GM18909 (cell line): ENCODE results near the gene SLC28A2.
"Not testable (repeated sequence)": the region's sequence is repeated elsewhere in the genome, so short reads cannot be mapped to it uniquely, and the experiment has no call there.

ENCODE experiments used
- ATAC-seq: cut with Tn5 transposase; IDR thresholded peaks from one replicate; pipeline ENCODE4 v1.9.1; 2021; ENCODE audit warnings: mild to moderate bottlenecking; ENCODE audit not compliant: unreplicated experiment, poor library complexity

SLC28A2 gene

GRCh38 chr15:45254824-45255223 is 2.8 kb downstream of the SLC28A2 start:
- not testable (repeated sequence) for ATAC-seq

GRCh38 chr15:45259796-45260195 is 7.8 kb downstream of the SLC28A2 start:
- no peak for ATAC-seq

GRCh38 chr15:45262906-45263461 is 10.9 kb downstream of the SLC28A2 start:
- no peak for ATAC-seq

- ATAC-seq = no peak
Measured at GRCh38 chr15:45263854-45264253, 11.8 kb downstream of the SLC28A2 start.

- ATAC-seq = no peak
Measured at GRCh38 chr15:45265506-45265905, 13.5 kb downstream of the SLC28A2 start.

DNA sequence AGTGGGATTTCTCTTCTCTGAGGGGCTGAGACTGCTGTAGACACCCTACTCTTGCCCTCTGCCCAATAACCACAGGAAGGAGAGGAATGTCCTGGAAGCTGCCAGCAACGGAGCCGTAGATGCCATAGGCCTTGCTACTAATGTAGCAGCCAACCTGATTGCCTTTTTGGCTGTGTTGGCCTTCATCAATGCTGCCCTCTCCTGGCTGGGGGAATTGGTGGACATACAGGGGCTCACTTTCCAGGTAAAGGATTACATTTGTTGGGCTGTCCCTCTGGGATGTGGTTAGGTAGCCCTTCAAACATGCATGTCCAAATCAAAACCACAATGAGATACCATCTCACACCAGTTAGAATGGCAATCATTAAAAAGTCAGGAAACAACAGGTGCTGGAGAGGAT is 16.1 kb downstream of the SLC28A2 start:
- no peak for ATAC-seq

DNA sequence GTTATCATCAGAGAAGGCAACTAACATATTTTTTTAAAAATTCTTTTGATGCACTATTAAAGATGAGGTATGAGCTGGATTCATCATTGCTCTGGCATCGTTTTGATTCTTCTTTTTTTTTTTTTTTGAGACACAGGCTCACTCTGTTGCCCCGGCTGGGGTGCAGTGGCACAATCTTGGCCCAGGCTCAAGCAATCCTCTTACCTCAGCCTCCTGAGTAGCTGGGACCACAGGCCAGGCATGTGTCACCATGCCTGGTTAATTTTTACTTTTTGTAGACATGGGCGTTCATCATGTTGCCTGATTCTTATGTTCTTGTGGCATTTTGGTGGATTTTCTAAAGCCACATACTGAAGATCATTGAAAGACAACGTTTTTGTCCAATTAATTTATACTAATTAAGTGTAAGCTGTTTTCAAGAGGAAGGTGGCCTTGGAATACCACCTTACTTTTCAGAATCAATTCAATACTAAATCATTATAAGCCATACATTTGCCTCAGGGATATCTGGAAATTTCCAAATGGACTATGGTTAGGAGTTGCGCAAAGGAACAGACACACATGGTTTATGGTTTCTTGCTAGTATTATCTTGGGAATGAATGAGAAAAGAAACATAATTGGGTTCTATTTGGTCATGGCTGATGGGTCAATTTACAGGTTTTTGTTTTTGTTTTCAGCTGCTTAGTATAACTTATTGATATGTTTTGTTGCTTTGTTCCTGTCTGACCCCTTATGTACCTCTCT is 22.8 kb downstream of the SLC28A2 start:
- ATAC-seq = no peak

DNA sequence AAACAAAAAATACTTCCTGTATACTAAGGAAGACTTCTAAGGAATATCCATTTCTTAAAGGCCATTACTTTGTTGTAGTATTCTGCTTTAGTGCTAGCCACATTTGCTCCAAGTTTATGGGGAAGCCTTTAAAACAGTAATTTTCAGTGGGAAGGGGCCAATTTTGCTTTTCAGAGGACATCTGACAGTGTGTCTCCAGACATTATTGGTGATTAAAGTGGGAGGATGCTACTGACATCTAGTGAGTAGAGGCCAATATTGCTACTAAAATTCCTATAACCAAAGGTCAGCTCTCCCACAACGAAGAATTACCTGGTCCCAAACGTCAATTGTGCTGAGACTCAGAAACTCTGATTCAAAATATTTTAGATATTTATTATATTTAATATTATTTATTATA is 24.8 kb downstream of the SLC28A2 start:
- ATAC-seq = no peak

DNA sequence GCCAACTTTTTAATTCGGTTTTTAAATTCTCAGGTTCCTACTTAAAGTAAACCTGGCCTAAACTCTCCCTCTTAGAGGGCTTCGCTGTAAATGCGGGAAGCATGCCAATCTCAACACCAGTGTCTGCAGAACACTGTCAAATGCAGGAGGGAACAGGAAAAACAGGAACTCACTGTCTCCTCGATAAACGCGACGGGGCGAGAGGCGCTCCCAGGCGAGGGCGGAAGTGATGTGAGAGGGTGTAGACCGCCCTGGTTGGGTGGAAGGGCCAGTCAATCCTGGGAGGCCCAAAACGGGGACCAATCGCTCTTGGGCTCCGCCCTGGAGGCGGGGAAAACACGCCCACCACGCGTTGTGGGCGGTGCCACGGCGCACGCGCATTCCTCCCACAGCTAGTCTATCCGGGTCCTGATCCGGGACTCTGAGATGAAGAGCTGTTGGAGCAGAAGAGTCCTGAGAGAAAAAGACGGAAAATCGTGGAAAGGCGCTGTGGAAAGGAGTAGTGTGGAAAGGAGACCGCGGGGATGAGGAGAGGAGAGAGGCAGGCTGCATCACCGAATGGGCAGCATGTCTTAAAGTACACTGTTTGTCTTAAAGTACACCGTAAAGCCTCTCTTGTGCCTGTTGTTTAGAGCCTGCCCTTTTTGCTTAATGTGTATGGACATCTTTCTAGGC is 27.1 kb downstream of the SLC28A2 start:
- ATAC-seq = peak; percentile 100

DNA sequence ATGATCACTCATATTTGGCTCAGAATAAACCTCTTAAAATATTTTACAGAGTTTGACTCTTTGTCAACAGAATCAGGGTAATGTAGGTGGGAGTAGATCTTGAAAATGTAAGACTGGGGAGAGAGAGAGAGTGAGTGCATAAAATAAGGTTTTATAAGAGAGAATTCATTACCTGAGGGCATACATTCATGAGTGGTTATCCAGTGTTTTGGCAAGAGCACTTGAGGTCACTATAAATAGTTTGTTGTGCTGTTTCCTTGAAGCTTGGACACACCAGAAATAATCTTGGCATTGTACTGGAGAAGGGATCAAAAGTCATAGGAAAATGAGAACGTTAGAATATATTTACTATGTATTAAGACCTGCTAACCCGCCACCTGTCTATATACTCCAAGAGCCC is 33.4 kb downstream of the SLC28A2 start:
- ATAC-seq = no peak

DNA sequence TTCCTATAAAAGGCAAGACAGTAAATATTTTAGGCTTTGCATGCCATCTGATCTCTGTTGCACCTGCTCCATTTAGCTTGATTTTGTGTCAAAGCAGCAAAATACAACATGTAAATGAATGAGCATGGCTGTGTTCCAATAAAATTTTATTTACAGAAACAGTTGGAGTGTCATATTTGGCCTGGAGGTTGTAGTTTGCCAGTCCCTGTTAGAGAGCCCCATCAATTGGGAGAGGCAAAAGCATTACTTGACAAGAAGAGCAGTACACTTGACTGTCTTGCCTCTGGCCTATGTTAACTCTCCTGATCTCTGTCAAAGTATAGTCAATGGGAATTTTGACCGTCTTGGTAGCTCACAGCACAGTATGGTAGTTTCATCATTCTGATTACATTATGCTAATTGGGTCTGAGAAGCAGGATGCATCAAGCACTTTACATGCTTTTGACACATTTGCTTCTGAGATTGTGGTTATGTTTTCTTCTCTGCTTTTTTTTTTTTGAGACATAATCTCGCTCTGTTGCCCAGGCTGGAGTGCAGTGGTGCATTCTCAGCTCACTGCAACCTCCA is 35.4 kb downstream of the SLC28A2 start:
- no peak for ATAC-seq

DNA sequence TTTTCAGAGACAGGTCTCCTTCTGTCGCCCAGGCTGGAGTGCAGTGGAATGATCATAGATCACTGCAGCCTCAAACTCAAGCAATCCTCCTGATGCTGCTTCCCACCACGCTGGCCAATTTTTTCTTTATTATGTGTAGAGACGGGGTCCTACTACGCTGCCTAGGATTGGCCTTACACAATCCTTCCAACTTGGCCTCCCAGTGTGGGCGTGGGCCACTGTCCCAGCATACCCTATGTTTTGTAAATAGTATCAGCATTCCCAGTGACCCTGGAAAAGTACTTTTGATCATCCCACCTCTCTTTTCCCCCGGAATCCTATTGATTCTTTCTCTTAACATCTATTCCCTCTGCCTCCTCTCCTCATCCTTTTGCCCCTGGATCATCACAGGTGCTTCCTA is 36.9 kb downstream of the SLC28A2 start:
- ATAC-seq = no peak

GRCh38 chr15:45291822-45292582 is 40.0 kb downstream of the SLC28A2 start:
- no peak for ATAC-seq

DNA sequence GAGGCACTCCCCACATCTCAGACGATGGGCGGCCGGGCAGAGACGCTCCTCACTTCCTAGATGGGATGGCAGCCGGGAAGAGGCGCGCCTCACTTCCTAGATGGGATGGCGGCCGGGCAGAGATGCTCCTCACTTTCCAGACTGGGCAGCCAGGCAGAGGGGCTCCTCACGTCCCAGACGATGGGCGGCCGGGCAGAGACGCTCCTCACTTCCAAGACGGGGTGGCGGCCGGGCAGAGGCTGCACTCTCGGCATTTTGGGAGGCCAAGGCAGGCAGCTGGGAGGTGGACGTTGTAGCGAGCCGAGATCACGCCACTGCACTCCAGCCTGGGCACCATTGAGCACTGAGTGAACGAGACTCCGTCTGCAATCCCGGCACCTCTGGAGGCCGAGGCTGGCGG is 41.3 kb downstream of the SLC28A2 start:
- not testable (repeated sequence) for ATAC-seq

GRCh38 chr15:45298964-45299378 is 46.9 kb downstream of the SLC28A2 start:
- not testable (repeated sequence) for ATAC-seq

- no peak for ATAC-seq
Measured at GRCh38 chr15:45304711-45305110, 52.7 kb downstream of the SLC28A2 start.

GRCh38 chr15:45306105-45306504 is 54.1 kb downstream of the SLC28A2 start:
- ATAC-seq = no peak

DNA sequence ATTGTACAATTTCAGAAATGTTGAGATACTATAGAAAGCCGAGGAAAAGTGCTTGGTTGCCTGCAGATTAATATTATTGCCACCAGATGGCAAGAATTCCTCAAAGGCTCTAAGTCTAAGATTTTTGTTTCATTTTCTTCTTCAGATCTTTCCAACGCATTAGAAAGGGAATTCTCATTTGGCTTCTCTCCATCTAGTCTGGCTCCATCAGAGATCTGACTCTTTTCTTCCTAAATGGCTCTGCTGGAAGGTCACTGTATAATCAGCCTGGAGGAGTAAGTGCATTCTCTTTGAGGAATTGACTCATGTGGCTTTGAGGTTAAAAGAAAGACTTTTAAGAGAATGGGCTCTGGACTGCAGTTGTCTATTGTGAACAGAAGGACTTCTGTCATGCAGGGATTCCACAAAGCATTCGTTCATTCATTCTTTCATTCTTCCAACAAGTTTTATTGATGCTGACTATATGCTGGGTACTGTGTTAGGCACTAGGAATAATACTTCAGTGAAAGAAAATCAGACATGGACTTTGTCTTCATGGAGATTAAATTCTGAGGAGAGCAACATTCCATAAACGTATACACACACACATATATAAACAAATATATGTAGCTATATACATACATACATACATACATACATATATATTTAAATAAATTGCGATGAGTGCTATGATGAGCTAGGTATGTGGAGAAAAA is 55.3 kb downstream of the SLC28A2 start:
- no peak for ATAC-seq

GRCh38 chr15:45314117-45314516 is 62.1 kb downstream of the SLC28A2 start:
- ATAC-seq = not testable (repeated sequence)

DNA sequence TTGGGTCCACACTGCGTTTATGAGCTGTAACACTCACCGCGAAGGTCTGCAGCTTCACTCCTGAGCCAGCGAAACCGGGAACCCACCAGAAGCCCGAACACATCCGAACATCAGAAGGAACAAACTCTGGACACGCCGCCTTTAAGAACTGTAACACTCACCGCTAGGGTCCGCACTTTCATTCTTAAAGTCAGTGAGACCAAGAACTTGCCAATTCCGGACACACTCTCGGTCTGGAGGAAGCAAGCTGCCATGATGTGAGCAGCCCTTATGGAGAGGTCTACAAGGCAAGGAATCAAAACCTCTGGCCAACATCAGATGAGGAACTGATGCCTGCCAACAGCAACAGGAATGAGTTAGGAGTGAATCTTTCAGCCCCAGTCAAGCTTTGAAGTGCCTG is 62.9 kb downstream of the SLC28A2 start:
- ATAC-seq = no peak
